Middle frontal gyrus (tissue), 1 donor: Measurements from ENCODE around the gene EFNA5.

Source experiments
- DNase-seq: peaks from one replicate; pipeline ENCODE4 v3.0.0-alpha.2; 2015; ENCODE audit warnings: low spot score; ENCODE audit errors: extremely low spot score

The EFNA5 gene

GRCh38 chr5:107572715-107573368 lies 97.9 kb downstream of the EFNA5 start:
- no peak for DNase-seq

GRCh38 chr5:107571621-107572536 lies 98.9 kb downstream of the EFNA5 start:
- peak; percentile 92 for DNase-seq

DNA sequence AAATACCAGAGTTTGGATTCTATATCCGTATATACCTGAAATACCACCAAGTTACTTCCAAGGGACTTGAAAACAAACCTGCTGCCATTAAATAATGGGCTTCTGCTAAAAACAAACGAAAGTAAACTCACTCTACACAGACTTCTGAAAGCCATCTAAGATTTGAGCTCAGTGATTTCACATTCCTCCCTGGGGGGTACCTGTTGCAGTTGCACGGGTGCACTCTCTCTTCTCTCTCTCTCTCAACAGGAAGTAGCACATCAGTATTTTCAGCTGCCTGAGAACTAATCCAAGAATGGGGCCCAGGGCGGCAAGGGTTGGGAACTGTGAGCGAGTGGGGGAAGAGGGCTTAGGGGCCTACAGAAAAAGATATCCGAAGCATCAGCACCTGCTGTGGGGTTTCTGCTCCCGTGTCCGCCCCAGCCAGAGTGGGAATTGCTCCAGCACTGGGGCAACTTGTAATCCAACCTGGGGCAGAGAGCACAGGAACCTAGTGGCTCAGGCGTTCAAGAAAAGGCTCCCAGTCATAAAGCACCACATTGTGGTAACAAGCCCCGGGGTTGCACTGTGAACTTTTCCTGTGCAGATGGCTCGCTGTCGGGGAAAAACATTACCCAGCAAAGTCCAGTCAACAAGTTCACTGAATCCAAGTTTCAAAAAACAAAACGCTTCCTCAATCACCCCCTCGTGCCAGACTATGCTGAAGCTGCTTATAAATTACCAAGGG lies 99.8 kb downstream of the EFNA5 start:
- DNase-seq: no peak

DNA sequence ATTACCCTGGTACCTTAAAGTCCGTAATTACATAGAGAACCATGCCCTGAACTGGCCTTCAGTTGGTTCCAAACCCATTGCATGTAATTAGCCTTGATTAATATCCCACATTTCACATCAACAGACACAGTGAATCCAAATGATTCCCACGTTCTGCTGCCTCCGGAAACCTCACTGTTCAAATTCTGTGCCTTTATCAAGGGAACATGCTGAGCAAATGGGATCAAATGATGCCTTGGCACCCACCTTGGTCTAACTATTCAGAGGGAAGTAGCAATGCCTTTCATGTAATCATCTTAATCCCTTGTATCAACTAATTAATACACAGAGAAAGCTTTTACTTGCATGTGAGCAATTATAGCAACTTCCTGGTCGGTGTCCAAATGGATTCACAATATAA lies 100.6 kb downstream of the EFNA5 start:
- DNase-seq: no peak

DNA sequence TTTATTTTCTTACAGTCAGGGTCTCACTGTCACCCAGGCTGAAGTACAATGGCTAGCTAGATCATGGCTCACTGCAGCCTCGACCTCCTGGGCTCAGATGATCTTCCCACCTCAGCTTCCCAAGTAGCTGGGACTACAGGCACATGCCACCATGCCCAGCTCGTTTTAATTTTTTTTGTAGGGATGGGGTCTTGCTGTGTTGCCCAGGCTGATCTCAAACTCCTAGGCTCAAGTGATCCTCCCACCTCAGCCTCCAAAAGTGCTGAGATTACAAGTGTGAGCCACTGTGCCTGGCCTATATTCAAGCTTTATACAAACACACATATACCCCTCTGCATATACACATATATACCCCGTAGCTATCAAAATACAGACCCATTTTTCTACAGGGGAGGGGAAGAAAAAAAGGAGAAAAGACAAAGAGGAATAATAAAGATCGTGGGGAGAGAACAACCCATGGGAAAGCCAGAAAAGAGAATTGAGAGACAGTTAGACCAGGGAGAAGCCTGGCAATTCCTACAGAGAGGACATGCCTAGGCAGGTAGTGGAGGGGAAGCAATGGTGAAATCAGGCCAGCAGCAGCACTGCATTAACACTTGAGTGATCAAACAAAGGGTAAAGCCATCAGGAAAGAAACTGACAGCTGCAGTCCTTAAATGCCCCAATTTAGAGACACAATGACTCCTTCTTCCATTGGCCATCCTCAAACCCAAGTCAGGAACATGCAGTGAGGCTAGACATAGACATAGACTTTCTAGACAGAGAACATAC lies 102.7 kb downstream of the EFNA5 start:
- no peak for DNase-seq

GRCh38 chr5:107566986-107567385 lies 103.8 kb downstream of the EFNA5 start:
- no peak for DNase-seq

DNA sequence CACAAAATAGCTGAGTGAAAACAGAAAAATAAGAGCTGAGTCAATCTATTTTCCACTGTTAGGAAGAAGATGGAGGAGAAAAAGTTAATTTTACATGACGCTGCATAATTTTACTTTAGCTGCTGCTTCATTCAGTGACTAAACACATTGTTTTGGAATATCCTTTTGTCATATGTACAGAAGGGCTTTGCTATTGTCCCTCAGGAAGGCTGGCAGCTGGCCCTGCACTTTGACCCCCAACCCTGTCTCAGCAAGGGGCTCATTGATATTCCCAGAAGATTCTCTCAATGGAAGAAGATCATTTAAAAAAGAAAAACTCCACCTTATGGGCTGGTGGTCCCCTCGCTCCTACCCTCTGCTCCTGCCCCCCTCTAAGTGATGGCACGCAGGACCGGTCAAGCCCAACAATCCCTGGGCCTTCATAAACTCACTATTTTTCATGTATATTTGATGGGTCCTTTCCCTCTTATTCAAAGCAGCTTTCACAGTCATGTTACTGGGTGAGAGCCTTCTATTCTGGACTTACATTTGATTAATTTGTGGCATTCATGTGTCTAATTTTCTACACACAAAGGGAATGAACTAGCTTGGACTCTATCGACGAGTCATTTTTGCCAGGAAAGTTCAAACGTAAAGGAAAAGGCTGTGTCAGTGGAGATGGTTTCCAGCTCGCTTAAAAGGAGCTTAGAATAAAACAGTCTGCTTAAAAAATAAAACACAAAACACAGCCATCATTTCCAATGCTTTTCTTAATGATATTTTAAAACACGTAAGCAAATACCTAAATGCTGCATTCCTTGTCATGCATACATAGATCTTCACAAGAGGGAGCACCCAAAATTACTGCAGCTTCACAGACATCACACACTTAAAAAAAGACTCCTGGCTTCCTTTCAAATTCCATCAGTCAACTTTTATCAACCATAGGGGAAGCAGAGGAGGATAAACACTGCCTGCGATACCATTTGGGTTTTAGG lies 104.7 kb downstream of the EFNA5 start:
- DNase-seq: no peak

- no peak for DNase-seq
Measured at GRCh38 chr5:107564931-107565372, 105.8 kb downstream of the EFNA5 start.

DNA sequence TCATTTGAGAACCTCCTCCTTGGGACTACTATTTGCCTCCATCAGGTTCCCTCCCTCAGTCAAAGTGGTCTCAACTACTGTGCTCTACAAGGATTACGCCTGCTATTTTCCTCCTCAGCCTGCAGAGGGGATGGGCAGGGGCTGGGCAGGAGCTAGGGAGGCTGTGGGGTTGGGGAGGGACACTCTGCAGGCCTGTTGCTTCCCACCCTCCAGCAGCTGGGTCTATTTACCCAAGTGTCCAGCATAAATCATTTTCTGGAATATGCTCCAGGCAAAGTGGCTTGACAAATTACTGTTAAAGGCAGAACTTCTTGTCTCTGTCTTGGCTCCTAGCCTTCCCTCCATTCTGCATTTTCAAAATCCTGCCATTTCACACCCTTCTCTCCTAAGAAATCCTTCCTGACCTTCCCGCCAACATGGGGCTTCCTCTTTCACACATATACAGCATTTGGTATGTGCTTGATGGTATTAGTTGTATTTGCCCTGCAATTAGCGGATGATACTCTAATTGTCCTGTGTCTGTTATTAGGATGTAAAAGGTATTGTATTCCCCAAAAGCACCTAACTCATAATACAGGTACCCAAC lies 106.7 kb downstream of the EFNA5 start:
- DNase-seq: no peak

DNA sequence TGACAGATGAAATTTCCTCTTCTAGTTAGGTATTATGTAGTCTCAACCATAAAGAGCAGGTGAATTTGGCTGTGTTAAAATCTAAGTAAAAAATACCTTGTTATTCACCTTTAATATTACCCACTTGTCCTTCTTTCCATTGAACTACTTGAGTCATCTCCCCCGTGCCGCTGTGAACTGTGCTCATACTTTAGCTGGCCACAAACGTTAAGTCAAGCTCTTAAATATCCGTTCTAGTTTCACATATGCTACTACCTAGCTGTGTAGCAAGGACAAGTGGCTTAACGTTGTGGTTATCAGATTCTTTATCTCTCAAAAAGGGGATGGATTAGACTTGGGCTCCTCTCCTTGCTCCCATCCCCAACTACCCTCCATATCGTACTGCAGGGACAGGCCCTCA lies 110.4 kb downstream of the EFNA5 start:
- DNase-seq: no peak

- no peak for DNase-seq
Measured at GRCh38 chr5:107558823-107559375, 111.8 kb downstream of the EFNA5 start.

GRCh38 chr5:107557051-107557658 lies 113.6 kb downstream of the EFNA5 start:
- no peak for DNase-seq

DNA sequence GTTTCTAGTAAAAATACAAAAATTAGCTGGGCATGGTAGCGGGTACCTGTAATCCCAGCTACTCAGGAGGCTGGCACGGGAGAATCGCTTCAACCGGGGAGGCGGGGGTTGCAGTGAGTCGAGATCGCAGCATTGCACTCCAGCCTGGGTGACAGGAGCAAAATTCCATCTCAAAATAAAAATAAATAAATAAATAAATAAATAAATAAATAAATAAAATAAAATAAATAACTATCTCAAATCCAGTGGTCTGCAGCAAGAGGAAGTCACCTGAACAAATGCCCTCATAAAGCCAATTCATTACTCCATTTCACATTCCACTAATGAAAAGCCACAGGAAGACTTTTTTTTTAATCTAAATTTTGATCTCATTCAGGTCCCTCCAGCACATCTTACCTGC lies 114.2 kb downstream of the EFNA5 start:
- no peak for DNase-seq

DNA sequence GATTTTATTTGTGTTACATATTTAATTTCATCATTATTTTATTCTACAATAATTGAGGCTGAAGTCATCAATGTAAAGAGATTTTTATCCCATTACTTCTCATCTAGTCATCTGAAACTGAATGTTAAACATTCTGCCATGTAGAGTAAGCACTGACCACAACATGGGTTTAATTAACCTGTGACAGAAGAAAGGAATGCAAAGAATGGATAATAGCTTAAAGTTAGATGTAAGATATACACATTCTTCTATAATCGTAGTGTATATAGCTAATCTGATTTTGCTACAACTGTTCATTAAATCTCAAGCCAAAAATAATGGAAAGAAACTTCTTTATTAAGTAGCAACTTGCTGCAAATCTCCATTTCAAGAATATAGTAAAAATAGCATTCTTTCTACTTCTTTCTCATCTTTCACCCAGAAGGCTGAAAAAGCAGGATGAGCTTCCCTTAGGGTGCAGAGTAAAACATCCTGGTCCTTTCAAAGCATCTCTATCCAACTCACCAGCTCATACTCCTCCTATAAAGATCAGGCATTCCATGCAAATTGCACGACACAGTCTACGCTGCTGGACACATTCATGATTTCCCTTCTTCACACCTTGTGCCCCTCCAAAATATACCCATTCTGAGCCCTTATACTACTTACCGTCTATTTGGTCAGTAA lies 115.2 kb downstream of the EFNA5 start:
- no peak for DNase-seq

- DNase-seq: no peak
Measured at GRCh38 chr5:107554776-107555424, 115.8 kb downstream of the EFNA5 start.

DNA sequence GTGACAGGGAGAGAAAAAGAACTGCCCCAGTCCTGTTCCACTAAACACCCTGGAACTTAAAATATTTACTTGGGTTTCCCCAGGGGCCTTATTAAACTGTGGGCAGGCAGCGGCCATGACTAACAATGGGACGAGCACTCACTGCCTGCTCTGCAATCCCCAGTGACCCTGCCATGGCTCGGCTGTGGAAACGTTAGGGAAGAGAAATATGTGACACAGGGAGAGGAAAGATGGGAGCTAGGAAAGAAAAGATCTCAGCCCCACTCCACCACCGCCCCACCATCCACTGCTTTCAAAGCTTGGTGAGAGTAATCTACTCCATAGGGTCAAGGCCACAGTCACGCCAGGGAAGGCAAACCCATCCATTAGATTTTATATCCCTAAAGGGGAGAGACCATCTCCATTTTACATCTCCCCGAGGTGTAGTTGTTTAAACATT lies 117.6 kb downstream of the EFNA5 start:
- DNase-seq: no peak

DNA sequence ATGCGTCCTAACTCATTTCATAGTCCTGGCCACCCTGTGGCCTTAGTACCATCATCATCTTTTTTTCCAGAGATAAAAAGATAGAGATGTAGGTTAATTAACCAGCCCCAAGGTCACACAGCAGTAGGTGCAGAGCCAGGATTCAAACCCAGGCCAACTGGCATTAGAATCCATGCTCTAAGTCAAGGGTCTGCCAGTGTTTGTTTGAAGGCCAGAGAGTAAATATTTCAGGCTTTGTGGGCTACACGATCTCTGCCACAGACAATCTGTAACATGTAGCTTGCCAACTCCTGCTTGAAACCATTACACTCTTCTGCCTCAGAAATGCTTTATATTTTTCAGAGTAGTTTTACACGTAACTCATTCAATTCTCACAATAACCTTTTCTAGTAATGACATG lies 119.6 kb downstream of the EFNA5 start:
- no peak for DNase-seq

- DNase-seq: no peak
Measured at GRCh38 chr5:107549567-107549966, 121.2 kb downstream of the EFNA5 start.
